ENCODE results near the gene GPR55. TPM values are rescaled to one million over a fixed set of nuclear protein-coding genes. Genes with fewer than 3 reads are reported as not detected.

The GPR55 gene
- total RNA-seq, 2 donors from 2014 or later: 2.6 to 7.5 TPM

DNA sequence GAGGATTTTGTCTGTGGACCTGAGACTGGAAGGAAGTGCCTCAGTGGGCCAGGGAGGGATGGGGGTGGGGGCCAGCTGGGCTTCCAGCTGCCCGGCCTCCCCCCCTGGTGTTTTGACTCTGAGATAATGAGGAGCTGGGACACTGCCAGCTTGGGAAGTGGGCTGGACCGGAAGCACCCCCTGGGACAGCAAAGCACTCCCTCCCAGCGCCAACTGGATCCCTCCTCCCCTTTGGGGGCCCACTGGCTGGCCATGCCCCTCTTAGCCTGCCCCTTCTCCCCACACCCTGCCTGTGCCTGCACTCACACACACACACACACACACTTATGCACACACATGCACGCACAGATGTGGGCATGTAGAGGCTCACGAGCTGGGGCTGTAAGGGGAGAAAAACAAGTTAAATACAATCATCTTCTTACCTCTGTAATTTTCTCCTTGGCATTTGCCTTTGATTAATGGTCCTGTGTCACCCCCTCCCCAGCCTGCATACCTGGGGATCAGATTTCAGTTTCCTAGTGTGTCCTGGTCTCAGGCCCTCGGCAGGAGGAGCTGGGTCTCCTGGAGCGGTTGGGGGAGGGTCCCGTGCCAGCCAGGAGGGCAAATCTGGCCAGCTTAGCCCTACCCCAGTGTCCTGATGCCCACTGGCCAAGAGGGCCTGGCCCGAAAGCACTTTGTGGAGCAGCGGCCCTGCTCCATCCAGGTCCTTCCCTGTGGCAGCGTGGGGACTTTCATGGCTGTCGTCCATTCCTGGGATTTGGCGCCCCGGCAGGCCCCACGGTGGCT, 56.7 kb downstream of the GPR55 start:
- Histone ChIP-seq H3K27me3 (ENCODE audit: control insufficient read depth, insufficient read depth, low read length, poor library complexity, severe bottlenecking) (no peaks in the 10 kb centered on the region), H3K9ac (ENCODE audit: extremely low read depth, low read length, poor library complexity, severe bottlenecking) (no peak overlapping the region), H3K4me1 (ENCODE audit: control insufficient read depth, insufficient read depth, low read length) (peaks cover 50% of the 10 kb centered on the region), H3K4me3 (ENCODE audit: low read length) (peak overlapping the region; percentile 46), H3K9me3 (ENCODE audit: control insufficient read depth, low read length) (no peaks in the 10 kb centered on the region), H3K36me3 (ENCODE audit: control insufficient read depth, insufficient read depth, low read length) (peaks cover 7% of the 10 kb centered on the region), H3K27ac (ENCODE audit: low read depth, low read length) (peak overlapping the region; percentile 67)
- peaks cover 6% of the 10 kb centered on the region for H3K27me3 Mint-ChIP-seq (ENCODE audit: insufficient read depth)
- peak overlapping the region; percentile 84 for H3K27ac Mint-ChIP-seq
- WGBS, 2 experiments (ENCODE audit: insufficient coverage in 1 of 2, insufficient read length in 1 of 2): 24 to 33% methylated on average over 10 to 15 of the region's 15 CpGs
- no peaks in the 10 kb centered on the region for H3K9me3 Mint-ChIP-seq
- H3K36me3 Mint-ChIP-seq (ENCODE audit: low read depth): peaks cover 3% of the 10 kb centered on the region
- DNase-seq: peak; percentile 88
- H3K4me3 Mint-ChIP-seq: peak overlapping the region; percentile 40
- TF ChIP-seq, protein P1, sequence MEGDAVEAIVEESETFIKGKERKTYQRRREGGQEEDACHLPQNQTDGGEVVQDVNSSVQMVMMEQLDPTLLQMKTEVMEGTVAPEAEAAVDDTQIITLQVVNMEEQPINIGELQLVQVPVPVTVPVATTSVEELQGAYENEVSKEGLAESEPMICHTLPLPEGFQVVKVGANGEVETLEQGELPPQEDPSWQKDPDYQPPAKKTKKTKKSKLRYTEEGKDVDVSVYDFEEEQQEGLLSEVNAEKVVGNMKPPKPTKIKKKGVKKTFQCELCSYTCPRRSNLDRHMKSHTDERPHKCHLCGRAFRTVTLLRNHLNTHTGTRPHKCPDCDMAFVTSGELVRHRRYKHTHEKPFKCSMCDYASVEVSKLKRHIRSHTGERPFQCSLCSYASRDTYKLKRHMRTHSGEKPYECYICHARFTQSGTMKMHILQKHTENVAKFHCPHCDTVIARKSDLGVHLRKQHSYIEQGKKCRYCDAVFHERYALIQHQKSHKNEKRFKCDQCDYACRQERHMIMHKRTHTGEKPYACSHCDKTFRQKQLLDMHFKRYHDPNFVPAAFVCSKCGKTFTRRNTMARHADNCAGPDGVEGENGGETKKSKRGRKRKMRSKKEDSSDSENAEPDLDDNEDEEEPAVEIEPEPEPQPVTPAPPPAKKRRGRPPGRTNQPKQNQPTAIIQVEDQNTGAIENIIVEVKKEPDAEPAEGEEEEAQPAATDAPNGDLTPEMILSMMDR (conservative IDR thresholded peaks at IDR 0.05): no peak
- peaks cover 53% of the 10 kb centered on the region for H3K4me1 Mint-ChIP-seq

DNA sequence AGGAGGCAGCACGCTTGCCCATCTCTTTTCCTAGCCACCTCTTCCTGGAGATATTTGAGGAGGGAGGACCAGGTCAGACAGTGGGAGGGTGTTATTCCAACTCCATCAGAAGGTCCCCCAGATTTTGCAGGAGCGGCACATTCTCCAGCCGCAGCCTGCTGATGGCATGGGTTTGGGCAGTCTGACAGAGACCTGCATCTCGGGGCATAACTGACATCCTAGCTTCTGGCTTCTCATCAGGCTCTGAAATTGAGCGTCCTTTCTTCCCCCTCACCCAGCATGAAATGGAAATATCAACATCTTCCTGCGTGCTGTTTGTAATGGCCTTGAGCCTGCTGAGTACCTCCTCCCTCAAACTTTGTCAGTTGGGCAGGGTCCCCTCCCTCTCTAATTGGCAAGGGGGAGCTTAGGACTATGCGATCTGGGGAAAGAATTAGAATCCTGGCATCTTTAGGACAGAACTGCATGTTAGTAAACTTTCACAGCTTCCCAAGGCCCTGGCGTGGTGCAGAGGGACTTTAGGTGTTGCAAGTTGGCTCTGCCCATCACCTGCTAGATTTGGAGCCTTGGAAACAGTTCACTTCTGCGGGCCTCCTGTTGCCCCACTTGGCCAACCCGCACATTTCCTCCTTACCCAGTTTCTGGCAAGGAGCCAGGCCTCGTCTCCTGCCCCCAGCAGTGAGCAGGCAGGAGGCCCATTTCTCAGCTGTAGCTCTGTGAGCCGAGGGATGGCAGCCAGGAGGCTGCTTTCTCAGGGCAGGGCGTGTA, 58.1 kb downstream of the GPR55 start:
- peak overlapping the region; percentile 6 for H3K27ac ChIP-seq (ENCODE audit: low read depth, low read length)
- H3K4me3 Mint-ChIP-seq: peak overlapping the region; percentile 71
- peaks cover 45% of the 10 kb centered on the region for H3K4me1 Mint-ChIP-seq
- H3K9me3 ChIP-seq (ENCODE audit: control insufficient read depth, low read length): no peaks in the 10 kb centered on the region
- peak overlapping the region; percentile 88 for H3K4me3 ChIP-seq (ENCODE audit: low read length)
- no peaks in the 10 kb centered on the region for H3K36me3 Mint-ChIP-seq (ENCODE audit: low read depth)
- TF ChIP-seq, protein P1 (conservative IDR thresholded peaks at IDR 0.05): no peak
- no peaks in the 10 kb centered on the region for H3K9me3 Mint-ChIP-seq
- DNase-seq: peak; percentile 67
- H3K36me3 ChIP-seq (ENCODE audit: control insufficient read depth, insufficient read depth, low read length): no peaks in the 10 kb centered on the region
- H3K9ac ChIP-seq (ENCODE audit: extremely low read depth, low read length, poor library complexity, severe bottlenecking): no peak overlapping the region
- peaks cover 50% of the 10 kb centered on the region for H3K4me1 ChIP-seq (ENCODE audit: control insufficient read depth, insufficient read depth, low read length)
- H3K27ac Mint-ChIP-seq: peak overlapping the region; percentile 49
- WGBS, 2 experiments (ENCODE audit: insufficient coverage in 1 of 2, insufficient read length in 1 of 2): 59 to 64% methylated on average over 10 to 12 of the region's 13 CpGs
- H3K27me3 Mint-ChIP-seq (ENCODE audit: insufficient read depth): peaks cover 11% of the 10 kb centered on the region
- H3K27me3 ChIP-seq (ENCODE audit: control insufficient read depth, insufficient read depth, low read length, poor library complexity, severe bottlenecking): no peaks in the 10 kb centered on the region

DNA sequence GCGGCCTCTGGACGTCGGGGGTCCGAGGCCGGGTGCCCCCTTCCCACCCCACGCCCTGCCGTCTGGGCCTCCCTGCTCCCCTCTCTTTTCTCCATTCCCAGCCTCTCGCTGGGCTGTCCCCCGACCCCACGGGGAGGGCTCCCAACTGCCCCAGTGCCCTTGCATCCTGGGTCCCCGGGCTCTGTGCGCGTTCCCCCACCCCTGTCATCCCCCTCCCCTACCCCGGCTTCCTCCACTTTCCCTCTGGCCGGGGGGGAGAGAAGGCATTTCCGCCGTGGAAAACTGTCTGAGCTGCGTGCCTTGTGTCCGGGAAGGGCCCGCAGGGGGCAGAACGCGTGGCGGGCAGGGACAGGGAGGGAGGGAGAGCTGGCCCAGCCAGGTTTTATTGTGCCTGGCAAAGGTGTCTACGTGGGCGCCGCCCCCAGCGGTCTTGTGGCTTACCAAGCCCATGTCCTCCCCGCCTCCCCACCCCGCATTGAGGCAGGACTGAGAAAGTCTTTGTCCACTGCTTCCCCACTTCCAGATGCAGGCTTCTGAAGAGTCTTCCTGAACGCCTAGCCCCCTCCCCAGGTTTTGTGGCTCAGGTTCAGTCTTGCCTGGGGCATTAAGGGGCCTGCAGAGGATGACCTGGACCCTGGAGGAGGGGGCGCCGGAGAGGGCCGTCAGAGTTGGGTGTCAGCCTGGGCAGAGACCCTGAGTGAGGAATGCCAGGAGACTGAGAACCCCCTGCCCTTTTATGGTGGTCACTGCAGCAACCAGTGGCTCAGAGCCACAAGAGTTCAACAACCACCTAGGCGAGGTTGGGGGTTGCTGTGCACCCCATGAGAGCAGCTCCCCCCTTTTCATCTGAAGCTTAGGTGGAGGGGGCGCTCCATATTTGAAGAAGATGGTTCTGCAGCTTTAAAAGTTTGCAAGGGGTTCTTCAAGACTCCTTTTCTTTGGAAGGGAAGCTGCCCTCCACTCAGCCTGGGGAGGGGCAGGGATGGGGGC, 59.0 kb downstream of the GPR55 start:
- Mint-ChIP-seq H3K27me3 (ENCODE audit: insufficient read depth) (peaks cover 11% of the 10 kb centered on the region), H3K4me1 (peaks cover 46% of the 10 kb centered on the region), H3K9me3 (no peaks in the 10 kb centered on the region), H3K4me3 (peak overlapping the region; percentile 71), H3K36me3 (ENCODE audit: low read depth) (no peaks in the 10 kb centered on the region), H3K27ac (peak overlapping the region; percentile 93)
- WGBS, 2 experiments (ENCODE audit: insufficient coverage in 1 of 2, insufficient read length in 1 of 2): 8 to 13% methylated on average over 6 to 35 of the region's 35 CpGs
- Histone ChIP-seq H3K27ac (ENCODE audit: low read depth, low read length) (peak overlapping the region; percentile 62), H3K9ac (ENCODE audit: extremely low read depth, low read length, poor library complexity, severe bottlenecking) (peak overlapping the region; percentile 94), H3K36me3 (ENCODE audit: control insufficient read depth, insufficient read depth, low read length) (no peaks in the 10 kb centered on the region), H3K4me1 (ENCODE audit: control insufficient read depth, insufficient read depth, low read length) (peaks cover 43% of the 10 kb centered on the region), H3K9me3 (ENCODE audit: control insufficient read depth, low read length) (no peaks in the 10 kb centered on the region), H3K4me3 (ENCODE audit: low read length) (peak overlapping the region; percentile 88), H3K27me3 (ENCODE audit: control insufficient read depth, insufficient read depth, low read length, poor library complexity, severe bottlenecking) (no peaks in the 10 kb centered on the region)
- TF ChIP-seq, protein P1 (conservative IDR thresholded peaks at IDR 0.05): peak; percentile 44
- peak; percentile 82 for DNase-seq

Data from endodermal cell (in vitro differentiated cells).